T-cell (primary cell): ENCODE results near the gene RHOT2. TPM values are rescaled to one million over a fixed set of nuclear protein-coding genes. Genes with fewer than 3 reads are reported as not detected.

Experiments
- total RNA-seq, 35 experiments: library from RNA in 6 of 35; stranded (reverse) in 6 of 35; fragments of 120-200 nt in 1 of 35; gene quantifications; one replicate each; pipeline versions ENCODE4 v1.2.1 to v1.2.4 and lab custom pipeline; 2013 to 2026

RHOT2 gene
- total RNA-seq, 5 donors from 2014 or later (not counting 1 experiment from before 2014, with no cell fraction given), result 181 to 320 (median 286) TPM

Other genes starting within 250 kb of the RHOT2 start
- gene RAB11FIP3, start 242.5 kb upstream of the RHOT2 start, total RNA-seq, result 10 to 100 TPM; 36.9 to 49.0 (median 44.1) TPM
- 10 to 100 TPM; 61.7 to 89.0 (median 82.7) TPM for gene CAPN15, start 140.4 kb upstream of the RHOT2 start, total RNA-seq
- not detected for gene PRR35, start 107.7 kb upstream of the RHOT2 start, total RNA-seq
- gene NHLRC4, start 101.1 kb upstream of the RHOT2 start, total RNA-seq, result 1 to 10 TPM; 1.3 to 5.0 (median 3.6) TPM
- gene PIGQ, start 98.2 kb upstream of the RHOT2 start, total RNA-seq, result 10 to 100 TPM; 38.2 to 86.9 (median 63.1) TPM
- gene RAB40C, start 78.1 kb upstream of the RHOT2 start, total RNA-seq, result 10 to 100 TPM; 14.1 to 28.0 (median 24.4) TPM
- 1 to 10 TPM in 3 of 5 donors, under 1 TPM in 2; 0.15 to 1.5 (median 1.0) TPM for gene WFIKKN1, start 37.1 kb upstream of the RHOT2 start, total RNA-seq
- 10 to 100 TPM; 42.1 to 94.0 (median 87.2) TPM for gene METTL26, start 31.8 kb upstream of the RHOT2 start, total RNA-seq
- gene MCRIP2, start 26.3 kb upstream of the RHOT2 start, total RNA-seq, result 10 to 100 TPM; 19.1 to 43.0 (median 40.0) TPM
- gene WDR90, start 18.8 kb upstream of the RHOT2 start, total RNA-seq, result 10 to 100 TPM; 19.7 to 35.7 (median 23.4) TPM
- gene RHBDL1, start 7.5 kb downstream of the RHOT2 start, total RNA-seq, result 1 to 10 TPM; 2.0 to 3.6 (median 2.5) TPM
- 100 to 1,000 TPM in 3 of 5 donors, 10 to 100 TPM in 2; 67.3 to 119 (median 114) TPM for gene STUB1, start 12.3 kb downstream of the RHOT2 start, total RNA-seq
- 10 to 100 TPM; 27.3 to 54.4 (median 49.1) TPM for gene JMJD8, start 16.2 kb downstream of the RHOT2 start, total RNA-seq
- 10 to 100 TPM; 10.7 to 22.4 (median 18.4) TPM for gene WDR24, start 22.3 kb downstream of the RHOT2 start, total RNA-seq
- gene FBXL16, start 37.7 kb downstream of the RHOT2 start, total RNA-seq, result 10 to 100 TPM; 16.4 to 65.5 (median 50.2) TPM
- 10 to 100 TPM in 3 of 5 donors, 1 to 10 TPM in 2; 4.2 to 18.2 (median 12.0) TPM for gene METRN, start 47.0 kb downstream of the RHOT2 start, total RNA-seq
- gene ANTKMT, start 53.0 kb downstream of the RHOT2 start, total RNA-seq, result 10 to 100 TPM; 22.9 to 38.8 (median 27.2) TPM
- gene CCDC78, start 58.3 kb downstream of the RHOT2 start, total RNA-seq, result 10 to 100 TPM in 1 of 5 donors, 1 to 10 TPM in 4; 3.1 to 17.1 (median 8.6) TPM
- 10 to 100 TPM in 4 of 5 donors, 1 to 10 TPM in 1; 9.9 to 50.1 (median 31.6) TPM for gene HAGHL, start 59.0 kb downstream of the RHOT2 start, total RNA-seq
- gene CIAO3, start 72.9 kb downstream of the RHOT2 start, total RNA-seq, result 10 to 100 TPM; 36.2 to 69.1 (median 58.6) TPM
- under 1 TPM in 2 of 5 donors, not detected in 3; 0.55 to 0.60 TPM for gene MSLN, start 92.6 kb downstream of the RHOT2 start, total RNA-seq
- gene RPUSD1, start 120.2 kb downstream of the RHOT2 start, total RNA-seq, result 10 to 100 TPM; 16.0 to 35.3 (median 34.5) TPM
- 10 to 100 TPM; 29.6 to 73.2 (median 49.5) TPM for gene CHTF18, start 120.5 kb downstream of the RHOT2 start, total RNA-seq
- not detected for gene GNG13, start 132.6 kb downstream of the RHOT2 start, total RNA-seq